ENCODE results near the gene WASF3.

Gene WASF3

DNA sequence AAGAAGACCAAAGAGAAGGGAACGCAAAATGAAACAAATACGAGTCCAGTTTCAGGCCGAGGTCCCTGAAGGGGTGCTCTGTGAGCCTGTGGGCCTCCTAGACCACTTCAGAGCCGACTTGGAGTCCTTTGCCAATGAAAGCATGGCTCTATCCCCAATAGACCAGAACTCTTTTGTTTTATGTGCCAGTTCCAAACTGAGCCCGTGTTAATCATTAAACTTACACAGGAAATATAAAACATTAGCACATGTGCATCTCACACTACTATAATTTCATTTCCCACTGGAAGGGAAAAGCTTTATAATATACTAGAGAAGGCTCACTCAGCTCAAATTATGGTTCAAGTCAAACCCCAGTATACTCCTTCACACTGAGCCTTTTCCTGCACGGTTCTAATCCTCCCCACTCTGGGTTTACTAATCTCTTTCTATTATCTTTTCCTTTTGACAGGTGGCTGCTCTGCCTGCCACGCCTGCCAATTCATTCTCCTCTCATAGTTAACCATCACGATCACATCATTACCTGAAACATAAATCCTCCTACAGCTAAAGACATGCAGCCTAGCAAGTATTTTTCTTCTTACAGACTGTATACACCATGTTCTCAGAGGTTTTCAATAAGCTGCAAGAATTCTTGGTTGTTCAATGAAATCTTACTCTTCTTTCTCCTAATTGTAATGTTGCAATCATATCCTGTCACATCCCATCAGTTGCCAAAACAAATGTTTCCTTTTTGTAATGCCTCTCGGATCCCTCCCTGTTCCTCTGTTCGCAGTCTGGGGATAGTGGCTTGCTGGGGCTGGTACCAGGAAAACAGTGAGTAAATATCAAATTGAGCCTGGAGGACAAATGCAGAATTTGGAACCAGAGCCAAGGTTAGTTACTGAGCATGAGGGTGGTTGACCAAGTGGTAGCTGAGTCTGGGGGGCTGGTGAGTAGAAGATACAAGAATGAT is 18.8 kb upstream of the WASF3 start:
- no peak overlapping the region for H3K27ac ChIP-seq (ENCODE audit: low read depth, low read length, poor library complexity, severe bottlenecking)
- no peaks in the 10 kb centered on the region for H3K79me2 ChIP-seq (ENCODE audit: insufficient read depth, low read length)
- H3K9me2 ChIP-seq (ENCODE audit: low read depth, low read length), result no peaks in the 10 kb centered on the region
- no peaks in the 10 kb centered on the region for H3K4me1 ChIP-seq (ENCODE audit: insufficient read depth, low read length, severe bottlenecking)
- no peaks in the 10 kb centered on the region for H3F3A ChIP-seq (ENCODE audit: insufficient read depth, low read length)
- no peak overlapping the region for H3K9ac ChIP-seq (ENCODE audit: low read length)
- H3K4me3 ChIP-seq (ENCODE audit: low read depth, low read length, poor library complexity, severe bottlenecking), result no peak overlapping the region
- H3K4me2 ChIP-seq (ENCODE audit: low read length), result no peak overlapping the region
- H3K9me3 ChIP-seq (ENCODE audit: low read length), result no peaks in the 10 kb centered on the region
- no peaks in the 10 kb centered on the region for H3K36me3 ChIP-seq (ENCODE audit: insufficient read depth, low read length)
- TF ChIP-seq EZH2 (IDR thresholded peaks at IDR 0.05; ENCODE audit: borderline replicate concordance, low read length), result no peak
- TF ChIP-seq, protein P1, sequence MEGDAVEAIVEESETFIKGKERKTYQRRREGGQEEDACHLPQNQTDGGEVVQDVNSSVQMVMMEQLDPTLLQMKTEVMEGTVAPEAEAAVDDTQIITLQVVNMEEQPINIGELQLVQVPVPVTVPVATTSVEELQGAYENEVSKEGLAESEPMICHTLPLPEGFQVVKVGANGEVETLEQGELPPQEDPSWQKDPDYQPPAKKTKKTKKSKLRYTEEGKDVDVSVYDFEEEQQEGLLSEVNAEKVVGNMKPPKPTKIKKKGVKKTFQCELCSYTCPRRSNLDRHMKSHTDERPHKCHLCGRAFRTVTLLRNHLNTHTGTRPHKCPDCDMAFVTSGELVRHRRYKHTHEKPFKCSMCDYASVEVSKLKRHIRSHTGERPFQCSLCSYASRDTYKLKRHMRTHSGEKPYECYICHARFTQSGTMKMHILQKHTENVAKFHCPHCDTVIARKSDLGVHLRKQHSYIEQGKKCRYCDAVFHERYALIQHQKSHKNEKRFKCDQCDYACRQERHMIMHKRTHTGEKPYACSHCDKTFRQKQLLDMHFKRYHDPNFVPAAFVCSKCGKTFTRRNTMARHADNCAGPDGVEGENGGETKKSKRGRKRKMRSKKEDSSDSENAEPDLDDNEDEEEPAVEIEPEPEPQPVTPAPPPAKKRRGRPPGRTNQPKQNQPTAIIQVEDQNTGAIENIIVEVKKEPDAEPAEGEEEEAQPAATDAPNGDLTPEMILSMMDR (IDR thresholded peaks at IDR 0.05; ENCODE audit: low read length), result no peak
- H3K27me3 ChIP-seq (ENCODE audit: insufficient read depth, low read length), result no peaks in the 10 kb centered on the region
- H2AFZ ChIP-seq (ENCODE audit: low read length), result no peak overlapping the region
- H4K20me1 ChIP-seq (ENCODE audit: insufficient read depth, low read length), result no peaks in the 10 kb centered on the region

DNA sequence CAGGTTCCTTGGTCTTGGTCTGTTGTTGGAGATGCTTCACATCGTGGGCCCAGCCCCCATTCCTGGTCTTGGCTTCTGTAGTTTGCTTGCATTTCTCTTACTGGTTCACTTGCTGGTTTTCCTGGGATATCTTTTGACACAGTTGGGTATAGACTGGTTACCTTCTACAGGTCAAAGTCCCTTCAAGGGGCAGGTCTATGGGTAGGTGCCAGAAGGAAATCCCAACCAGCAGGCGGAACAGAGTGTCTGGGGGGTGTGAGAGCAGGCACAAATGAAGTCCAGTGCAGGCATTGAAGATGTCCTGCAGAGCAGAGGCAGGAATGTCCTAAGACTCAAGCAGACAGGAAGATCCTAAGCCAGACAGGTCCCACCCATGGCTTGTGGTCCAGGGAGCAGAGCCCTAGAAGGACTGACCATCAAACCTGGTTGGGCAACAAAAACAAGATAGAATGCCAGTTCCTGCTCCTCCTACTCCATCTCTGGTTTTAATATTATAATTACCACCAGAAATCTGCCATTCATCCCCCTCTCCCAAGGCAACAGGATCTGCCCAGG is 17.7 kb upstream of the WASF3 start:
- no peak overlapping the region for H2AFZ ChIP-seq (ENCODE audit: low read length)
- H3K36me3 ChIP-seq (ENCODE audit: insufficient read depth, low read length), result no peaks in the 10 kb centered on the region
- no peak overlapping the region for H3K27ac ChIP-seq (ENCODE audit: low read depth, low read length, poor library complexity, severe bottlenecking)
- no peak overlapping the region for H3K4me2 ChIP-seq (ENCODE audit: low read length)
- H3K9ac ChIP-seq (ENCODE audit: low read length), result no peak overlapping the region
- H3K27me3 ChIP-seq (ENCODE audit: insufficient read depth, low read length), result no peaks in the 10 kb centered on the region
- no peaks in the 10 kb centered on the region for H4K20me1 ChIP-seq (ENCODE audit: insufficient read depth, low read length)
- H3F3A ChIP-seq (ENCODE audit: insufficient read depth, low read length), result no peaks in the 10 kb centered on the region
- TF ChIP-seq, protein P1 (IDR thresholded peaks at IDR 0.05; ENCODE audit: low read length), result no peak
- TF ChIP-seq EZH2 (IDR thresholded peaks at IDR 0.05; ENCODE audit: borderline replicate concordance, low read length), result no peak
- H3K79me2 ChIP-seq (ENCODE audit: insufficient read depth, low read length), result no peaks in the 10 kb centered on the region
- H3K4me1 ChIP-seq (ENCODE audit: insufficient read depth, low read length, severe bottlenecking), result no peaks in the 10 kb centered on the region
- no peaks in the 10 kb centered on the region for H3K9me2 ChIP-seq (ENCODE audit: low read depth, low read length)
- no peaks in the 10 kb centered on the region for H3K9me3 ChIP-seq (ENCODE audit: low read length)
- H3K4me3 ChIP-seq (ENCODE audit: low read depth, low read length, poor library complexity, severe bottlenecking), result no peak overlapping the region

DNA sequence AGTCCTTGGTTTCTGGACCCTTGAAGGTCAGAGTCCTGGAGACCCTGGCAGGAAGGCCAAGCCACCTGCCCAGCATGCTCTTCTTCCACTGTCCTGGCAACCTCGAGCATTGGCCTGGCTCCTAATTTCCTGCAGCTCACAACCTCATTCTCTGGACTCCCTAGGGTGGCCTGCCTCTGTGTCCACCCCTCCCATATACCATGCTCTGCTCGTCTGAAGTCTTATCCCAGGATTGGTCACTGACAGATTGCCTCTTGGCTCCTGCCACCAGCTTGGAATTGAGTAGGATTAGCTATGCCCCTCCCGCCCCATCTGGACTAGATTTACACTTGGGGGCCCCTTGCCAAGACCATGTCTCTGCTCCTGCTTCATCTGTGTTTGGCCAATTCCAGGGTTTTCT is 17.1 kb upstream of the WASF3 start:
- H3K4me3 ChIP-seq (ENCODE audit: low read depth, low read length, poor library complexity, severe bottlenecking), result no peak overlapping the region
- H3K79me2 ChIP-seq (ENCODE audit: insufficient read depth, low read length), result no peaks in the 10 kb centered on the region
- no peaks in the 10 kb centered on the region for H4K20me1 ChIP-seq (ENCODE audit: insufficient read depth, low read length)
- TF ChIP-seq, protein P1 (IDR thresholded peaks at IDR 0.05; ENCODE audit: low read length), result no peak
- TF ChIP-seq EZH2 (IDR thresholded peaks at IDR 0.05; ENCODE audit: borderline replicate concordance, low read length), result no peak
- no peaks in the 10 kb centered on the region for H3K4me1 ChIP-seq (ENCODE audit: insufficient read depth, low read length, severe bottlenecking)
- no peak overlapping the region for H3K27ac ChIP-seq (ENCODE audit: low read depth, low read length, poor library complexity, severe bottlenecking)
- no peak overlapping the region for H2AFZ ChIP-seq (ENCODE audit: low read length)
- no peak overlapping the region for H3K4me2 ChIP-seq (ENCODE audit: low read length)
- no peaks in the 10 kb centered on the region for H3K9me3 ChIP-seq (ENCODE audit: low read length)
- H3F3A ChIP-seq (ENCODE audit: insufficient read depth, low read length), result no peaks in the 10 kb centered on the region
- H3K27me3 ChIP-seq (ENCODE audit: insufficient read depth, low read length), result no peaks in the 10 kb centered on the region
- H3K9me2 ChIP-seq (ENCODE audit: low read depth, low read length), result no peaks in the 10 kb centered on the region
- no peak overlapping the region for H3K9ac ChIP-seq (ENCODE audit: low read length)
- no peaks in the 10 kb centered on the region for H3K36me3 ChIP-seq (ENCODE audit: insufficient read depth, low read length)
